NCI-H1694 (cell line): ENCODE data around the gene RSPO1.

Source experiments
- DNase-seq: peaks from one replicate; lab custom pipeline; 2025; lab: John Stamatoyannopoulos, UW

RSPO1 gene

DNA sequence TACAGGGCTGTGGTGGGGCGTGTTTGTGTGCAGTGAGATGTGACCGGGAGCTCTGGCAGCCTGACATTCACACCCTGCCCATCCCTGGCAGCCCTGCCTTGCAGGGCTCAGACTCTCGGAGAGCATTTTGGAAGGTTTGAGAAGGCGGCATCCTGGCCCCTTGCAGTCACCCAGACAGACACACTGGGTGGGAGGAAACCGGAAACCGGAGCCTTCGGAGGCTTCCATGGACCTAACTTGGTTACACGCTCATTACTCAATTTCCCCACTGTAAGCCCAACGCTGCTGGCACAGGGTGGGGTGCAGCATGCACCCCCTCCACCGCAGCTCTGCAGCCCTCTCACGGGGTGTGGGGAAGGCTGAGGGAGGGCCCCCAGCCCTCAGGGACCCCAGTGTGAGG, 22.2 kb upstream of the RSPO1 start:
- no peak for DNase-seq

DNA sequence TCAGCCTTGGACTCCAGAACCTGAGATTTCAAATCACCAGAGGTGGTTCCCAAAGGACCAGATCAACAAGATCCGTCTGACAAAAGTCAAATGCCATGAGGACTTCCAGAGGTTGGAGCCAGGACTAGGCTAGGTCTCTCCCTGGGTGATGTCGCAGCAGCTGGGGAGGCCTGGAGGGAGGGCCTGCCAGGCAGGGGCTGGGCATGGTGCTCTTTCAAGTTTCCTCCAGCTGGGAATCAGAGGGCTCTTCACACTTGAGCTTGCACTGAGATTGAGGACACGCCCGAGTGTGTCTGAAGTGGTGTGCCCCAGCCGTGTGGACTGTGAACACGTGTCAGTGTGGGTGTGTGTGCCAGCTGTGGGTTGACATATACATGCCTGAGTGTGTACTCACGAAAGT, 21.3 kb upstream of the RSPO1 start:
- DNase-seq = no peak

DNA sequence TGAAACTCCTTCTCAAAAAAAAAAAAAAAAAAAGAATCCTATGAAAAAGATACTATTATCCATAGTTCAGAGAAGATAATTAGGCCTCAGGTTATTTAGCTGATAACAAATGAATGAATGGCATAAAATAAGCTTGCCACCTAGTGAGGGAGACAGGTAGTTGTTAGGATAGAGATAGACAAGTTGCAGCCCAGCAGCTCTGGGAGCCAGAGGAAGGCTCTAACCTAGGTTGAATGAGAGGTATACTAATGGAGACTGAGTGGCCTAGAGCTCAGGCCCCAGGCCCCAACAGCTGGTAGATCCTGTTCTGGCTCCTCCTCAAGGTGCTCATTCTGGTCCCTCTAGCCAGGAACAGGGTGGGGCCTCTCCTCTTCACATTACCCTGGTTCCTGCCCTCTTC, 20.6 kb upstream of the RSPO1 start:
- DNase-seq = no peak

DNA sequence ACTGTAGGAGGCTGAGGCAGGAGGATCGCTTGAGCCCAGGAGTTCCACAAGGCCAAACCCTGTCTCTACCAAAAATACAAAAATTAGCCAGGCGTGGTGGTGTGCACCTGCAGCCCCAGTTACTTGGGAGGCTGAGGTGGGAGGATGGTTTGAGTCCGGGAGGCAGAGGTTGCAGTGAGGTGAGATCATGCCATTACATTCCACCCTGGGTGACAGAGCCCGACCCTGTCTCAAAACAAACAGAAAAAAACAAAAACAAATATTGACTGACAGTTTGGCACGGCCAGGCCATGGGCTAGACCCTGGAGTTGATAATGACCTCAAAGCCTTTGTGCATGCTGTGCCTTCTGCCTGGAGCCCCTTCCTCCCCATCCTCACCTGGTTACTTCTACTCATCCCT, 19.2 kb upstream of the RSPO1 start:
- no peak for DNase-seq

DNA sequence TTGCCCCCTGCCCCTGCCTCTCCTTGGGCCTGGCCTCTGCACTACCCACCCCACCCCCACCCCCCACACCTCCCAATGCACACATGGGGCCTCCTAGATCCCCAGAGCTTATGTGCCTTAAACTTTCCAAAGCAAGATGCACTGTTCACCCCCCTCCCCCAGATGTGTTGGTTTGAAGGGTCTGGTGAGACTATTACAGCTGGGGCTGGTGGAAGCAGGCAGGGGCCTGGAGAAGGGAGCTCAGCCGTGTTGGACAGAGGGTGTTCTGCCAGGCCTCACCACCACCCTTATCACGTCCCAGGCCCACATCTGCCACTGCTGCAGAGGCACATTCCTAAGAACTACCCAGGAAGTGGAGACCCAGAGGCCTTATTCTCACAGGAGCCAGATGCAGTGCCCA, 18.3 kb upstream of the RSPO1 start:
- no peak for DNase-seq

DNA sequence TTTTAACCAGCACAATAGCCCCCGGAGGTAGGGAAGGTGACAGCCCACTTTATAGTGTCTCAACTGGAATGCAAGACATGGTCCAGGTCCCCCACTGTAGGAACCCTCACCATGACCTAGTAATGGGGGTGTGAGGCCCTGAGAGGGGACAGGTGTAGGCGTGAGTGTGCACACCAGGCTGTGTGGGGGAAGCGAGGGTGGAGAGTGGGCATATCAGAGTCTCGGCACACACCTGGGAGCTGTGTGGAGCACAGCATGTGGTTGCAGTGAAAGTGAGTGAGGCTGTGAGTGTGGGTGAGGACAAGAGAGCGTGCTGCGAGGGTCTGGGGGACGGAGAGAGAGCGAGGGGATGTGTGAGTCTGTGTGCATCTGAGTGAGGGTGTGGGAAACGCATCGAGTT, 17.1 kb upstream of the RSPO1 start:
- no peak for DNase-seq

DNA sequence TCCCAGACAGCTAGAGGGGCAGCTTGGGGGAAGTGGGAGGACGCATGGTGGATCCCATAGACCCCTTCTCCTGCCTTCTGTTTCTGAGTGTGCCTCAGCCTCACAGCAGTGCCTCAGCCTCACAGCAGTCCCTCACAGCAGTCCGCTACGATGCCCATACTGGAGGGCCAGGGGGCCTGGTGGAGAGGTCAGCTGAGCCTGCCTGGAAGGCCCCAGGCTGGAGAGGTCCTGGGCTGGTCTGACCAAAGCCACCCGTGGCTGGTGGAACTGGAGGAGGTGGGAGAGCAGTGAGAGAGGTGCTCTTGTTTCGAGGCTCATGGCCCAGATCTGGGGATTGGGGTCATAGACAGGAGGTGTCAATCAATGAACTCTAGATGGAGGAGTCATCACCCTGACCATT, 16.0 kb upstream of the RSPO1 start:
- no peak for DNase-seq

DNA sequence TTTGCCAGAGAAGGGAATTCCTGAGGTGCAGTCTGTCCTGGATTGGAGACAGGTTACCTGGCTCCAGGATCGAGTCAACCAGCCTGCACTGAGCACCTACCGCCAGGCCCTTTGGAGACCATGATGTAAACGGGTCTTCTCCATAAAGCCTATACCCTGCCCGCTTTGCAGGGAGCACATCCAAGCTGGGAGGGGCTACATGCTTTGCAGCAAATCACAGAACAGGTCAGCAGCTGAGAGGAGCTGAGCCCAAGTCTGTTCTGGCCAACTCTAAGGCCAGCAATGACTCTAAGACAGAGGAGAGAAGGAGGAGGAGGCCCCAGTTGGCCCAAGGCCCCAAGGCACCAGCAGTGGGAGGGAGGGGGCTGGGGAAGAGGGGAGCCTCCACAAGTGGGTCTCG, 15.5 kb upstream of the RSPO1 start:
- DNase-seq = no peak

DNA sequence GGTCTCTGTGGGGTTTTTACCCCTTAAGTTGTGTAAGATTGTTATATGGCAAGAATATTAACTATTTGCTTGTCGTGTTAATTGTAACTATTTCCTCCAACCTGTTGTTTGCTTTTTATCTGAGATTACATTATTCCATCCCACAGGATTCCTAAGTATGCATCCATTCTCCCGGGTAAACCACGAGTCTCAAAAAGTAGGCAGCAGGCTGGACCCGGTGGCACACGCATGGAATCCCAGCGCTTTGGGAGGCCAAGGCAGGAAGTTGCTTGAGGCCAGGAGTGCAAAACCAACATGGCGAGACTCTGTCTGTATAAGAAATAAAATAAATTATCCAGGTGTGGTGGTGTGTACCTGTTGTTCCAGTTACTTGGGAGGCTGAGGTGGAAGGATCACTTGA, 12.6 kb upstream of the RSPO1 start:
- no peak for DNase-seq

DNA sequence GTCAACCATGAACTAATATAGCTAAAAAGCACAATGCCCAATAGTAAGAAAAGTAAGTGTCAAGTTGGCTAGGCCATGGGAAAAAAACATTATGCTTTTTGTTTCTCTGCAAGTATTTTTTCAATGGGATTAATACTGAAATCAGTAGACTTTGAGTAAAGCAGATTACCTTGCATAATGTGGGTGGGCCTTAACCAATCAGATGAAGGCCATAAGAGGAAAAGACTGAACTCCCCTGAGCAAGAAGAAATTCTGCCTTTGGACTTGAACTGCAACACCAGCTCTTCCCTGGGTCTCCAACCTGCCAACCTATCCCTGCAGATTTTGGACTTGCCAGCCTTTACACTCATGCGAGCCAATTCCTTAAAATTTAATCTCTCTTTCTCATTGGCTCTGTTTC, 6.4 kb upstream of the RSPO1 start:
- DNase-seq = no peak

DNA sequence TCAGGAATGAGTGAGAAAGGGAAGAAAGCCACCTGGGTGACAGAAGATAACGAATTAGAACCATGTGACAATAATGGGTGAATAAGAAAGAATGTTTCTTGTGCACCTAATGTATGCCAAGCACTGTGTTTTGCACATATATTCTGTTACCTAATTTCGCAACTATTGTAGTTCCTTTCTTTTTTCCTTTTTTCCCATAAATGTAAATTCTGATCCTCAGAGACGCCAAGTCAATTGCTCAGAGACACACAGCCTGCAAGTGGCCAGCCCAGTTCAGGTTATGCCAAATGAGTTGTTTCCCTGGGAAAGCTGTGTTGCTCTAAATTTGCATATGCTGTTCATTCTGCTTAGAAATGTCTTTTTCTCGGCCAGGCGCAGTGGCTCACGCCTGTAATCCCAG, 1.7 kb upstream of the RSPO1 start:
- DNase-seq = no peak

DNA sequence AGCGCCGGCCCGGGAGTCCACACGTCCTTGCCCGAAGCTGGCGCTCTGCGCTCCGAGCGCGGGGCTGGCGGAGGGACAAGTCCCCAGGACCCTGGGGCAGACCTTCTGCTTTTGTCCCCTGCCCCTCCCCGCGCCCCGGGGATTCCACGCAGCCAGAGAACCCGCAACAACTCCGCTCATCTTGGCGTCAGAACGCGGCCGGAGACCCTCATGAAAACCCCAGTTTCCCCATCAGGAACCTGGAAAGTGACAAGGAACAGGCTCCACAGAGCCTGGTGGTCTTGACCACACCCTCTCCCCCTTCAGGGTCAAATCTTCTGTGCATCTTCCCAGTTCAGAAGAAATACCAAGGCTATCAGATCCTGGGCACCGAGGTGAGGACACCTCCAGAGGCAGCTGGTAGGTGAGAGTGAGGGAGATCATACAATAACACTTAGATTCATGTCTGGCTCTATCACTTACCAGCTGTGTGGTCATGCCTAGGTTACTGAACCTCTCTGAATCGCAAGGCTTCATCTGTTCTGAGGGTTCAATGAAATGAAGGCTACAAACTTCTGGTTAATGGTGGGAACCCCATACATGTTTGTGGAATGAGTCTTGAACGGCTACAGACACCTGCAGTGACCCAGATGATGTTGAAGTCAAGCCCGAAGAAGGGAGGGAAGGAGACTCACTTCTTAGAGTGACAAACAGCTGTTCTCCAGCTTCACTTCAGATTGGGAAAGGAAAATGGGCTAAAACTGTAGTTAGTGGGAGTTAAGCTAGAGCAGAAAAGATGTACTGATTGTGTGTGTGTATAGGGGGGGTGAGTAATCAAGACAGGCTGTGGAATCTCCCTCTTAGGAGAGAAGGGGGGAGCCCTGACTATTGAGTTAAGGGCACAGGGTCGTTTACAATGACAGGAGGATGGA, 555 bp upstream of the RSPO1 start:
- DNase-seq = no peak

DNA sequence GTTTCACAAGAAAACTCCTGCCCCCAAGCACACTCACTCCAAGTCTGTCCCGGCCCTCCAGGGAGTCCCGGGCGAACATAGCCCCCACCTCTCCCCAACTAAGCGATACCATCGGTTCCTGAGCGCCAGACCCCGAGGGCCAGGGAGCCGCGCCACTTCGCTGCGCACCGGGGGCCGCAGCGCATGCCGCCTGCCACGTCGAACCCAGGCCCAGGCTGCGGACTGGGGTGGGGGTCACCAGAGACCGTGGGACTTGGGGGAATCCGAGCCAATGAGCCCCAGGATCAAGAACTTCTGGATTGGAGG, 801 bp downstream of the RSPO1 start:
- DNase-seq = no peak

DNA sequence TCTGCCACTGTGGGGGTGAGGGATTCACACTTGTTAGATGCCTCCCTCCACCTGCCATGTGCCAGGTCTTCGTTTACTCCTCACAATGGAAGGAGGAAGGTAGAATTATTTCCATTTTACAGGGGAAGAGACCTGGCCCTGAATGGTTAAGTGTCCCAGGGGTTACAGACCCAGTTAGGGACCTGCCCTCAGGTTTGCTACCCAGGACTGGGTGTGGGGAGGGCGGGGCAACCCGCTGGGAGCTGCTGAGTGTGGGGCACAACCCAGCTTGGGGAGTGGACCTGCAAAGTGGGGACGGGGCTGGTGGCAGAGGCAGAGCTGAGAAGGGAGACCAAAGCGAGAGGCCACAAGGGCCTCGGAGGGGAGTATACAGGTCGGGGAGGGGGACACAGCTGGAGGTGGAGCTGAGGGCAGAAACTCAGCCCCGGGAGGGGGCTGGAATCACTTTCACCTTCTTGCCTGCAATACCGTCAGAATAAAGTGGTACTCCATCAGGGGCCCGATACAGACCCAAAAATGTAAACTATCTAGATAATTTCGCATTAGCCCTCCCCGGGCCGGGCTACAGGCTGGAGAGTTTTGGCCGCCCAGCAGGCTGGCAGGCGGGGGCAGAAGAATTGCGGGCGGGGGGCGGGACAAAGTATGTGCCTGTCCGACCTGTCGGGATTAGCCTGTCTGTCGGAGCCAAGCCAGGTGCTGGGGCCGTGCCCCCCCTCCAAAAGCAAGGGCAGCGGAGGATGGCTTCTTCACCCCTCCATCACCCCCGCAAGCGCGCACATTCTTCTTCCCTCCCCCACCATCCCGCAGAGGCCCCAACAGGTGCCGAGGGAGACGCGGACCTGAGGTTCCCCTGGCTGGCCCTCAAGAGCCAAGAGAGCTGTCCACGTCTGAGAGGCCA, 1.4 kb downstream of the RSPO1 start:
- DNase-seq = no peak

DNA sequence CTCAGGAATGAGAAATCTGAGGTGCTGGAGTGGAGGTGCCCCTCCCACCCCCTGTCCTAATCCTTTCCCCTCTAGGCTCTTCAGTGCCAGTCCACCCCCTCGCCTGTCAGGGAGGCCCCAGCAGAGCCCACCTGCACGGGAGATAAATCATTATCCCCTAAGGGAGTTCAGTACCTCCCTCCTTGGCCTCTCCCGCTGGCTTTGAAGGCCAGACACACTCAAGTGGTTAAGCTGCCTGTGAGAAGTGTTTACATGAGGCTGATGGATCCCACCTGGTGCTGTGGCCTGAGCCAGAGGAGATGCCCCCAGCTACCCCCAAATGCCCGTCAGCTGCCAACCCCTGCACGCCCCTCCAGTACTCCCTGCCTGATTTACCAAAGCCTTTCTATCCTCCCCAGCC, 3.7 kb downstream of the RSPO1 start:
- DNase-seq = no peak

DNA sequence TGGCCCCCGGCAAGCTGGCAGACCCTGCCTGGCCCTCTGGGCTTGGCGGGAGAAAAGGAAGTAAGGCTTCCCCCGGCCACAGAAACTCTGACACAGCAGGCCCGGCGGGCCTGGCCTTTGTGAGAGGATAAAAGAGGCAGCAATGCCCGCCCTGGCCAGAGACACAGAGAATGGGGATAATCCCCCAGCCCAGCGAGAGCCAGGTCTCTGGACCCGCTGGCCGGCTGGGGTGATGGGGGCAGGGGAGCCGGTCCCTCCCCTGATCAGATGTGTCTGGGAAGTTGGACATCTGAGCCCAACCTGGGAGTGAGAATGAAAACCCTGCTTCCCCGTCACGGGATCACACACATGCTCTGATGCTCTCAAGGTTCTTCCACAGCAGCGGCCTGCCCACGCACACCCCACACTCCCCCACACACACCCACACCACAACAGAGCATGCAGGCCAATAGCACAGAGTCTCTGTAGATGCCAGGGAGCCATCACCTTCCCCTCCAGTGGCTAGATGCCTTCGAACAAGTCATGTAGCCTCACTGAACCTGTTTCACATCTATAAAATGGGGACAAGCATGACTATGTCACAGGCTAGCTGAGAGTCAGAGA, 4.2 kb downstream of the RSPO1 start:
- no peak for DNase-seq

DNA sequence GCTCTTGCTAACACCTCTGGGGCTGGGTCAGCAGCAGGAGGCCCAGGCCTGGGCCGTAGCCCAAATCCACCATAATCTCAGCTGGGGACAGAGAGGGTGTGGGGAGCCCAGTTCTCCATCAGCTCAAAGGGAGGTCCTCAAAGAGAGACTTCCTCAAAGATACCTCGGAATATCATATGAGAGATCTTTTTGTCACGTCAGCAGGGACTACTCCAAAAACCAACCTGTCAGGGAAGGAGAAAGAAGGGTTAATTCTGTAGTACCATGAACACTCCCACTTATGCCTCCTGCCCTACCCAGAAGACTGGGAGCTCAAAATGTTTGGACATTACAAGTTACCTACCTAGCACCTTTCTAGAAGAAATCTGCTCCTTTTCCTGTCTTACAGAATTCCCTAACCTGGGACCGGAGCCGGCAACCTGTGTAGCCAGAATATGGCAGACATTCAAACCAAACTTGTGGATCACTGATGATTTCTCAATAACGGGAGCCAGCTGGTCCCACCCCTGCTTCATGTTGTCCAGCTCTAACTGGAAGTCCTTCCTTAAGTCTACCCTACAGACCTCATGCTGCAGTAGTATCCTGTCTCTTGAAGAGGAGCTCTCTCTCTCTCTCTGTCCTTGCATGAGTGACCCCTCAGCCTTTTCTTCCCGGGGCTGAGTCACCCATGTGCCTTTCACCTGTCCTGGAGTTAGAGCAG, 4.8 kb downstream of the RSPO1 start:
- no peak for DNase-seq

DNA sequence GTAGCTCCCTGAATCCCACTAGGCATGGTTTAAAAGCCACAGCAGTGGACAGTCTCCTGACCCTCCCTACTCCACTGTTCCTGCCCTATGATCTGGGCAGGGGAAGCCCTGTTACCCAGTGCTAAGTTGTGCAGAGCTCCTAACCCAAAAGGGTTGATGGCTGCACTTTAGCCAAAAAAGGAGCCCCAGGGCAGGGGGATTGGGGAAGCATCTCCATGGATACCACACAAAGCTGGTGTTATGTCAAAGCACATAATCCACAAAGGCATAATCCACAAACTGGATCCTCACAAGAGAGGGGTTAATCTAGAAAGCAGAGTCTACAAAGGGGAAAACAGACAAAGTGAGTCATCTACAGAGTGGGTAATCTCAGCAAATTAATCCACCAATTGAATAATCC, 5.7 kb downstream of the RSPO1 start:
- no peak for DNase-seq

DNA sequence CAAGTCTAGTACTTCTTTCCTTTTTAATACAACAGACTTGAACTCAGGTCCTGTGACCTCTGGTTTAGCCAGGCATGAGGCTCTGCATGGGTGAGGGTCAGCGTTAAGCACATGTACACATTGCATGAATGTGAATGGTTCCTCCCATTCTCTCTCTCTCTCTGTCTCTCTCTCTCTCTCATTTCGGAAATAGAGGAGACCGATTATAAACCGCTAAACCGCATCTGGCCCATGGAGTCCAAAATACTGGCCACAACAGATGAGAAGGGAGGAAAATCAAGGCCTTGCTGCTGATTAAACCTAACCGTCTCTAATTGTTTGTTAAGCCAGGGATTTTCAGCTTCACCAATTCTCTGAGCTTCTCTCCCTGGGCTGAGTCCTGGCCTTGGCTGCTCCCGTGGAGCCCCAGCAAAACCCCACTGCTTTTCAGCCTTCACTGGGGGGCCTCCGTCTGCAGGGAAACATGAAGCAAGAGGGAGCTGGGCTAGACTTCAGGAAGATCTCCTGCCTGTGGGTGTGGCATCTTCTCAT, 6.6 kb downstream of the RSPO1 start:
- no peak for DNase-seq

DNA sequence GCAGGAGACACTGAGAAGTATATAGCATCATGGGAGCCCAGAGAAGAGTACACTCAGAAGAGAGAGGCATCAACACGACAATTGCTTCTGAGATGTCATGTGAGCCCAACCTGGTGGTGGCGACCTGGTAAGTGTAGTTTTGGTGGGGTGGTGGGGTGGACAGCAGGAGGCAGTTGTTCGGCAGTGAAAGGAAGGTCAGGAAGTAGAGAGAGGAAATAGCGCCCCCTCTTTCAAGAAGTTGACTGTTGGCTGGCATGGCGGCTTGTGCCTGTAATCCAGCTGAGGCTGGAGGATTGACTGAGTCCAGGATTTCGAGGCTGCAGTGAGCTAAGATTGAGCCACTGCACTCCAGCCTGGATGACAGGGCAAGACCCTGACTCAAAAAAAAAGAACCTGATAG, 12.6 kb downstream of the RSPO1 start:
- DNase-seq = no peak

DNA sequence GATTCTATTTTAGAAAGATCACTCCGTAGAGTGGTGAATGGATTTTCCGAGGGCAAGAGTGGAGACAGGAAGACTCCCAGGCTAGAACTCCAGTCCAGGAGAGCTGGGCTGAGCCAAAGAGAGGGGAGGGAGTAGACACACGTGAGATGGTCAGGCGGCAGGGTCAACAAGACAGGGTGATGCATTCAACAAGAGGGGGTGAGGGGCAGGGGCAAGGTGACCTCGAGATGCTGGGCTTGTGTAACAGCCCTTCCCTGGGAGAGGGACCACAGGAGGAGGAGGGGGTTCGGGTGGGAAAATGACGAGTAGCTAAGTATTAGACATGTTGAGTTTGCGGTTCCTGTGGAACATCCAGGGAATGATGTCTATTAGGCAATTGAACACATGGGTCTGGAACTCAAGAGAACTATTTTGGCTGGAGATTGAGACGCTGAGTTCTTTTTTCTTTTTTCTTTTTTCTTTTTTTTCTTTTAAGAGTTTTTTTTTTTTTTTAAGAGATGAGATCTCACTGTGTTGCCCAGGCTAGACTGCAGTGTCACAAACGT, 13.3 kb downstream of the RSPO1 start:
- DNase-seq = no peak

DNA sequence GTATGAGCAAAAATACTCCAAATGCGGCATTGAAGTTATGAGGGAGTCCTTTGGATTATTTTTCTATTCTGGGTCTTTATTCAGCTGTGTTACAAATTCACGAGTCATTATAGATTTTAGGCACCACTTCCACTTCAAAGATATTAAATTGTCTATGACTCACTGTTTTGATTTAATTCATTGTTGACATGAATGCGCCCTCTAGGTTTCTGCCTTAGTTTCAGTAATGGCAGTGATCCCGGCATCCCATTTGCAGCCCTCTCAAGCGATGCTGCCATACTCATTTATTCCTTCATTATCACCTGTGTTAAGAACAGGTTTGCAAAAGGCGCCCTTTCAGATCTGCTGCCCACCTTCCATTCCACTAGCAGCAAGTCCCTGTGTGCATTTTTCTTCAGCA, 14.0 kb downstream of the RSPO1 start:
- DNase-seq = no peak
